Neural cell (in vitro differentiated cells): Measurements from ENCODE around the gene TPM1. TPM values are rescaled to one million over a fixed set of nuclear protein-coding genes. Genes with fewer than 3 reads are reported as not detected.

ENCODE experiments used
- H2AFZ ChIP-seq: fragments of 200-600, 300-800 bp; sonication (generic), shearing (Covaris generic); 2 replicates; pipeline ENCODE4 v1.6.0; 2014; ENCODE audit warnings: low read depth, mild to moderate bottlenecking, antibody characterized with exemption, low read length, moderate library complexity
- H3F3A ChIP-seq: fragments of 200-600 bp; shearing (Covaris generic); 2 replicates; pipeline ENCODE4 v1.6.1; 2016; ENCODE audit warnings: mild to moderate bottlenecking, moderate library complexity, mixed read lengths, antibody characterized with exemption, low read length; ENCODE audit not compliant: insufficient read depth, poor library complexity, severe bottlenecking
- H3K27ac ChIP-seq: fragments of 200-600, 300-800 bp; sonication (generic), shearing (Covaris generic); 2 replicates; pipeline ENCODE4 v1.5.1; 2014; ENCODE audit warnings: mild to moderate bottlenecking, low read length, moderate library complexity
- H3K27me3 ChIP-seq: fragments of 300-800, 200-600 bp; sonication (generic), shearing (Covaris generic); 2 replicates; pipeline ENCODE4 v1.6.0; 2014; ENCODE audit warnings: mild to moderate bottlenecking, low read depth, low read length, moderate library complexity; ENCODE audit not compliant: insufficient read depth
- H3K36me3 ChIP-seq: fragments of 300-800, 200-600 bp; sonication (generic), shearing (Covaris generic); 2 replicates; pipeline ENCODE4 v1.5.1; 2014; ENCODE audit warnings: mild to moderate bottlenecking, antibody characterized with exemption, low read length, moderate library complexity; ENCODE audit not compliant: insufficient read depth
- H3K4me2 ChIP-seq: fragments of 300-800, 200-600 bp; sonication (generic), shearing (Covaris generic); 2 replicates; pipeline ENCODE4 v1.6.0; 2014; ENCODE audit warnings: mild to moderate bottlenecking, low read length
- H3K4me3 ChIP-seq: fragments of 300-800, 200-600 bp; sonication (generic), shearing (Covaris generic); 2 replicates; pipeline ENCODE4 v1.5.1; 2014; ENCODE audit warnings: mild to moderate bottlenecking, low read length, moderate library complexity
- H3K79me2 ChIP-seq: fragments of 200-600 bp; shearing (Covaris generic); replicated peaks from 2 replicates; pipeline ENCODE4 v1.6.0; 2014; ENCODE audit warnings: mild to moderate bottlenecking, low read length, moderate library complexity; ENCODE audit not compliant: insufficient read depth
- H3K9ac ChIP-seq: fragments of 300-800, 200-600 bp; sonication (generic), shearing (Covaris generic); 2 replicates; pipeline ENCODE4 v1.6.1; 2016; ENCODE audit warnings: mild to moderate bottlenecking, low read length, mixed read lengths
- H3K9me2 ChIP-seq: fragments of 200-600 bp; shearing (Covaris generic); 2 replicates; pipeline ENCODE4 v1.6.1; 2016; ENCODE audit warnings: mild to moderate bottlenecking, low read length, mixed read lengths; ENCODE audit not compliant: insufficient read depth
- H3K9me3 ChIP-seq: fragments of 200-600, 300-800 bp; sonication (generic), shearing (Covaris generic); 2 replicates; pipeline ENCODE4 v1.6.1; 2016; ENCODE audit warnings: mild to moderate bottlenecking, mixed run types, low read length, moderate library complexity, mixed read lengths
- H4K20me1 ChIP-seq: fragments of 200-600 bp; shearing (Covaris generic); 2 replicates; pipeline ENCODE4 v1.6.1; 2016; ENCODE audit warnings: mild to moderate bottlenecking, mixed run types; ENCODE audit not compliant: insufficient read depth
- EP300 ChIP-seq: fragments of 450-650 bp; conservative IDR thresholded peaks from 2 replicates; pipeline ENCODE4 v1.6.1; 2014; ENCODE audit warnings: antibody characterized with exemption, mild to moderate bottlenecking, moderate library complexity; ENCODE audit not compliant: poor library complexity, severe bottlenecking
- EZH2 ChIP-seq: fragments of 200-600, 300-800 bp; shearing (Covaris generic), sonication (generic); IDR thresholded peaks from 2 replicates; pipeline ENCODE4 v1.6.1; 2014; ENCODE audit warnings: antibody characterized with exemption, low read length, borderline replicate concordance, mild to moderate bottlenecking; ENCODE audit not compliant: insufficient read depth, poor library complexity, severe bottlenecking
- MXI1 ChIP-seq: fragments of 450-650 bp; conservative IDR thresholded peaks from 2 replicates; pipeline ENCODE4 v1.6.1; 2014; ENCODE audit warnings: antibody characterized with exemption, mild to moderate bottlenecking; ENCODE audit not compliant: poor library complexity, severe bottlenecking
- POLR2AphosphoS5 ChIP-seq: IDR thresholded peaks from 2 replicates; pipeline ENCODE4 v1.6.1; 2012
- RAD21 ChIP-seq: fragments of 450-650 bp; conservative IDR thresholded peaks from 2 replicates; pipeline ENCODE4 v1.6.1; 2014; ENCODE audit warnings: antibody characterized with exemption, mild to moderate bottlenecking, moderate library complexity
- SMC3 ChIP-seq: fragments of 450-650 bp; conservative IDR thresholded peaks from 2 replicates; pipeline ENCODE4 v1.6.1; 2014; ENCODE audit warnings: antibody characterized with exemption, mild to moderate bottlenecking, moderate library complexity; ENCODE audit not compliant: poor library complexity
- TAF1 ChIP-seq: IDR thresholded peaks from 2 replicates; pipeline ENCODE4 v1.6.1; 2012; ENCODE audit warnings: low read depth
- polyA plus RNA-seq: library from polyadenylated mRNA; depleted of rRNA; stranded (reverse); fragments of >200 nt; gene quantifications from 2 replicates; pipeline ENCODE4 v1.2.3, GENCODE V29; 2014
- TF ChIP-seq, protein P1 (sequence below): IDR thresholded peaks from 2 replicates; pipeline ENCODE4 v1.6.1; 2012; ENCODE audit warnings: borderline replicate concordance
- TF ChIP-seq, protein P2 (sequence below): fragments of 450-650 bp; IDR thresholded peaks from 2 replicates; pipeline ENCODE4 v1.5.1; 2014; ENCODE audit warnings: antibody characterized with exemption, mild to moderate bottlenecking, moderate library complexity; ENCODE audit not compliant: poor library complexity, severe bottlenecking

Gene TPM1
- polyA plus RNA-seq, 1 donor from 2014 or later, result 254 TPM

- no peak for TF ChIP-seq MXI1
- TF ChIP-seq SMC3, result no peak
- TF ChIP-seq RAD21, result no peak
- TF ChIP-seq, protein P1, sequence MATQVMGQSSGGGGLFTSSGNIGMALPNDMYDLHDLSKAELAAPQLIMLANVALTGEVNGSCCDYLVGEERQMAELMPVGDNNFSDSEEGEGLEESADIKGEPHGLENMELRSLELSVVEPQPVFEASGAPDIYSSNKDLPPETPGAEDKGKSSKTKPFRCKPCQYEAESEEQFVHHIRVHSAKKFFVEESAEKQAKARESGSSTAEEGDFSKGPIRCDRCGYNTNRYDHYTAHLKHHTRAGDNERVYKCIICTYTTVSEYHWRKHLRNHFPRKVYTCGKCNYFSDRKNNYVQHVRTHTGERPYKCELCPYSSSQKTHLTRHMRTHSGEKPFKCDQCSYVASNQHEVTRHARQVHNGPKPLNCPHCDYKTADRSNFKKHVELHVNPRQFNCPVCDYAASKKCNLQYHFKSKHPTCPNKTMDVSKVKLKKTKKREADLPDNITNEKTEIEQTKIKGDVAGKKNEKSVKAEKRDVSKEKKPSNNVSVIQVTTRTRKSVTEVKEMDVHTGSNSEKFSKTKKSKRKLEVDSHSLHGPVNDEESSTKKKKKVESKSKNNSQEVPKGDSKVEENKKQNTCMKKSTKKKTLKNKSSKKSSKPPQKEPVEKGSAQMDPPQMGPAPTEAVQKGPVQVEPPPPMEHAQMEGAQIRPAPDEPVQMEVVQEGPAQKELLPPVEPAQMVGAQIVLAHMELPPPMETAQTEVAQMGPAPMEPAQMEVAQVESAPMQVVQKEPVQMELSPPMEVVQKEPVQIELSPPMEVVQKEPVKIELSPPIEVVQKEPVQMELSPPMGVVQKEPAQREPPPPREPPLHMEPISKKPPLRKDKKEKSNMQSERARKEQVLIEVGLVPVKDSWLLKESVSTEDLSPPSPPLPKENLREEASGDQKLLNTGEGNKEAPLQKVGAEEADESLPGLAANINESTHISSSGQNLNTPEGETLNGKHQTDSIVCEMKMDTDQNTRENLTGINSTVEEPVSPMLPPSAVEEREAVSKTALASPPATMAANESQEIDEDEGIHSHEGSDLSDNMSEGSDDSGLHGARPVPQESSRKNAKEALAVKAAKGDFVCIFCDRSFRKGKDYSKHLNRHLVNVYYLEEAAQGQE, result no peak
- TF ChIP-seq TAF1, result no peak
- H3K9me3 ChIP-seq, result no peaks in the 10 kb centered on the region
- no peaks in the 10 kb centered on the region for H4K20me1 ChIP-seq
- no peaks in the 10 kb centered on the region for H3K79me2 ChIP-seq
- H2AFZ ChIP-seq, result no peak overlapping the region
- no peak overlapping the region for H3K9ac ChIP-seq
- H3F3A ChIP-seq, result no peaks in the 10 kb centered on the region
- H3K36me3 ChIP-seq, result no peaks in the 10 kb centered on the region
- H3K4me2 ChIP-seq, result no peak overlapping the region
- no peaks in the 10 kb centered on the region for H3K27me3 ChIP-seq
- no peak overlapping the region for H3K27ac ChIP-seq
- H3K9me2 ChIP-seq, result no peaks in the 10 kb centered on the region
- no peak overlapping the region for H3K4me3 ChIP-seq
Measured at GRCh38 chr15:63069616-63070090, 27.1 kb downstream of the TPM1 start.

DNA sequence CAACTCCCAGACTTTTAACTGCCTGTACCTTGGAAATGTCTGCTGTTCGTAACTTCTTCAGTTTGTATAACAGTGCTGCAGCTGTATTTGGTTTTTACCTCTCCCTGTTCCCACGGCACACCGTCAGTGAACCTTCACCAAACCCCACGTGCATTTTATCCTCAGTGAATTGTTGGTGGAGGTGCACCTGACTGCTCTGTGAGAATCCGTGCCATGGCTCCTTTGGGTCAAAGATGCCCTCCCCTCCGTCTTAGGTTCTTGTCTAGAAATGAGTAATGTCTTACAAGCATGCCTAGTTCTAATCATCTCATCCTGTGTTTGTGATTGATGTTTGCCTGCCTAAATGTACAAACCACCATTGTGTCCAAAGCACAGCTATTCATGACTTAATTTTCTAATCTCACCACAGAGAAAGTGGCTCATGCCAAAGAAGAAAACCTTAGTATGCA lies 28.2 kb downstream of the TPM1 start:
- H3K79me2 ChIP-seq, result no peaks in the 10 kb centered on the region
- H3K9me3 ChIP-seq, result no peaks in the 10 kb centered on the region
- no peaks in the 10 kb centered on the region for H3F3A ChIP-seq
- no peaks in the 10 kb centered on the region for H3K36me3 ChIP-seq
- no peak overlapping the region for H3K4me3 ChIP-seq
- H3K9ac ChIP-seq, result no peak overlapping the region
- H4K20me1 ChIP-seq, result no peaks in the 10 kb centered on the region
- no peaks in the 10 kb centered on the region for H3K9me2 ChIP-seq
- H3K27ac ChIP-seq, result no peak overlapping the region
- H3K4me2 ChIP-seq, result no peak overlapping the region
- H3K27me3 ChIP-seq, result no peaks in the 10 kb centered on the region
- no peak overlapping the region for H2AFZ ChIP-seq
- TF ChIP-seq EP300 (no peak), TAF1 (no peak), SMC3 (no peak), POLR2AphosphoS5 (no peak), EZH2 (no peak), RAD21 (no peak), MXI1 (no peak)
- TF ChIP-seq, protein P1, result no peak
- TF ChIP-seq, protein P2, sequence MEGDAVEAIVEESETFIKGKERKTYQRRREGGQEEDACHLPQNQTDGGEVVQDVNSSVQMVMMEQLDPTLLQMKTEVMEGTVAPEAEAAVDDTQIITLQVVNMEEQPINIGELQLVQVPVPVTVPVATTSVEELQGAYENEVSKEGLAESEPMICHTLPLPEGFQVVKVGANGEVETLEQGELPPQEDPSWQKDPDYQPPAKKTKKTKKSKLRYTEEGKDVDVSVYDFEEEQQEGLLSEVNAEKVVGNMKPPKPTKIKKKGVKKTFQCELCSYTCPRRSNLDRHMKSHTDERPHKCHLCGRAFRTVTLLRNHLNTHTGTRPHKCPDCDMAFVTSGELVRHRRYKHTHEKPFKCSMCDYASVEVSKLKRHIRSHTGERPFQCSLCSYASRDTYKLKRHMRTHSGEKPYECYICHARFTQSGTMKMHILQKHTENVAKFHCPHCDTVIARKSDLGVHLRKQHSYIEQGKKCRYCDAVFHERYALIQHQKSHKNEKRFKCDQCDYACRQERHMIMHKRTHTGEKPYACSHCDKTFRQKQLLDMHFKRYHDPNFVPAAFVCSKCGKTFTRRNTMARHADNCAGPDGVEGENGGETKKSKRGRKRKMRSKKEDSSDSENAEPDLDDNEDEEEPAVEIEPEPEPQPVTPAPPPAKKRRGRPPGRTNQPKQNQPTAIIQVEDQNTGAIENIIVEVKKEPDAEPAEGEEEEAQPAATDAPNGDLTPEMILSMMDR, result no peak
